Measurements from ENCODE around the gene DDI2.
A peak's percentile ranks its signal among the peaks of the same experiment; 100 is the strongest.
"Not testable (repeated sequence)": the region's sequence is repeated elsewhere in the genome, so short reads cannot be mapped to it uniquely, and the experiment has no call there.

Gene DDI2

GRCh38 chr1:15617173-15618076 lies at the start of gene DDI2:
TSS of gene DDI2 (plus strand) at chr1:15617458. CDS start at chr1:15617671, 213 bp downstream.
- peak; percentile 88 for DNase-seq

DNA sequence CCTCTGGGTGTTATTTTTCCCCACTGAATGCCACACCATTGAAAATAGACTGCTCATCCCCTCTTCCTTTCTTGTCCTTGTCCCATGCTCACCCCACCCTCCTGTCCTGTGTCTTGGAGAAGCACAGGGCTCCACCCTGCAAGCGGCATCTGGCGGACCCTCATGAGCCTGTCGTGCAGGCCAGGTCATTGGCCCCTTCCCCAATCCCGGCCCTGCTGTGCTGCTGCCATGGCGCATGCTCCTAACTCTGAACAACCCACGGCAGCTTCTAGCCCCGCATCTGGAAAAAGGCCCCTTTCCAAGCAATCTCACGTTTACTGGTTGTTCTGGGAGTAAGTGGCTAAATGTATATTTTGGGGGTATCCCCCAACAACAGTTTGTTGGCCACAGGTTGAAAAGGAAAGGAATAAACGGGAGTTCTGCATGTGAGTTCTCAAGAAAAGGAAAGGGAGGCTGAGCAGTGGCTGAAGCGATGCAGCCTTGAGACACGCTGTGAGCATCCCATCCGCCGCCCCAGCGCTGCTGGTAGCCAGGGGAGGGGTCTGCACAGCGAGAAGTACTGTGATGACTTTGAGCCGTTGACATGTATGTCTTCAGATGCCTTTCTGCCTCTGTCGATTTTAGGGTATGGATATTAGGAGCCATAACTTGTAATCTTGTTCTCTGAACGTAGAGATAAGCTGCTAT lies 48.7 kb upstream of the DDI2 start:
- DNase-seq: no peak

- no peak for DNase-seq
Measured at GRCh38 chr1:15570861-15571260, 46.4 kb upstream of the DDI2 start.

DNA sequence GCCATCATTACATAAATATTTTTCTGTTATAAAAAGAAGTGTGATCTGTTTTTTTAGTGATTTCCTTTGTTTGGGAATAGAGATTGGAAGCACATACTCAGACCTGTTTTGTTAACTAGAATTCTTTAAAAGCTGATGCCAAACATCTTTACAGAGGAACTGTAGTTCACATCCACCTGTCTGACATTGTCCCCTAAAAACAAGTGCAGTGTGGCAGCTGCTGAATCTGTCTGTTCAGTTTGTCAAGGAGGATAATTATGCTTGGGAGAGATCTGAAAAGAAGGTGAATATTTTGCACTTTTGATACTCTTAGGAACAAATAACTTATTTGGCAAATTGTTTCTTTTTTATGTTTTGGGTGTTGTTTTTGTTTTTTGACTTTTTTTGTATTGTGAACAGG lies 46.0 kb upstream of the DDI2 start:
- DNase-seq: no peak

GRCh38 chr1:15573477-15573876 lies 43.8 kb upstream of the DDI2 start:
- DNase-seq: no peak

DNA sequence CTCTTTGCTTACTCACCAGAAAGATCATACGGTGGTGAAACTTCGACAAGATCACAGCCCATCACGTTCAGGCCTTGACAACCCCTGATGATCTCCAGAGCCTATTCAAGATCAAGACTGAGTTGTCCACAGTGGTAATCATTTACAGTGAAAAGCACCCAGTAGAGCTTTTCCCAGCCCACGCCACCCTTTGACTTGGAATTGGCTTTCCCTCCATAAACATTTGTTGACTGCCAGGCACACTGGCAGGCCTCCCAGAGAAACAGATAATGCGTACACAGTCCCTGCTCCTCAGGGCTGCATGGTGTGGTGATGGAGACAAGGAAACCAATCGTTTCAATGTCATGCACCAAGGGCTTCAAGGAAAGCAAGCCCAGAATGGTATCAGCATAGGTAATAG lies 42.5 kb upstream of the DDI2 start:
- DNase-seq: no peak

DNA sequence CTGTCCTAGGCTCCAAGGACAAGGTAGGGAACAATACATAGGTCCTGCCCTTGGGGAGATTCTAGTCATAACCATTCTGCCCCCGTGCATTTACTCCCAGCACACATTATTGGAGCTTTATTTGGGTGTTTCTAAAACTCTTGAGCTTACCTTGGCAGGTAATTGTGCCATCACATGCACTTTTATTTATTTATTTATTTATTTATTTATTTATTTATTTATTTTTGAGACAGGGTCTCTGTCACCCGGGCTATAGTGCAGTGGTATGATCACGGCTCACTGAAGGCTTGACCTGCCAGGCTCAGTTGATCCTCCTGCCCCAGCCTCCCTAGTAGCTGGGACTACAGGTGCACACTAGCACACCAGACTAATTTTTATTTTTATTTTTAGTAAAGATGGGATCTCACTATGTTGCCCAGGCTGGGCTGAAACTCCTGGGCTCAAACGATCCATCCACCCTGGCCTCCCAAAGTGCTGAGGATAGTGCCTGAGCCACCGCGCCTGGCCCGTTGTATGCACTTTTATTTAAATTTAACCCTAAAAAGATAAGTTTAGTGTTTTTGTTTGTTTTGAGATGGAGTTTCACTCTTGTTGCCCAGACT lies 41.6 kb upstream of the DDI2 start:
- DNase-seq: no peak

- DNase-seq: no peak
Measured at GRCh38 chr1:15577691-15578090, 39.6 kb upstream of the DDI2 start.

DNA sequence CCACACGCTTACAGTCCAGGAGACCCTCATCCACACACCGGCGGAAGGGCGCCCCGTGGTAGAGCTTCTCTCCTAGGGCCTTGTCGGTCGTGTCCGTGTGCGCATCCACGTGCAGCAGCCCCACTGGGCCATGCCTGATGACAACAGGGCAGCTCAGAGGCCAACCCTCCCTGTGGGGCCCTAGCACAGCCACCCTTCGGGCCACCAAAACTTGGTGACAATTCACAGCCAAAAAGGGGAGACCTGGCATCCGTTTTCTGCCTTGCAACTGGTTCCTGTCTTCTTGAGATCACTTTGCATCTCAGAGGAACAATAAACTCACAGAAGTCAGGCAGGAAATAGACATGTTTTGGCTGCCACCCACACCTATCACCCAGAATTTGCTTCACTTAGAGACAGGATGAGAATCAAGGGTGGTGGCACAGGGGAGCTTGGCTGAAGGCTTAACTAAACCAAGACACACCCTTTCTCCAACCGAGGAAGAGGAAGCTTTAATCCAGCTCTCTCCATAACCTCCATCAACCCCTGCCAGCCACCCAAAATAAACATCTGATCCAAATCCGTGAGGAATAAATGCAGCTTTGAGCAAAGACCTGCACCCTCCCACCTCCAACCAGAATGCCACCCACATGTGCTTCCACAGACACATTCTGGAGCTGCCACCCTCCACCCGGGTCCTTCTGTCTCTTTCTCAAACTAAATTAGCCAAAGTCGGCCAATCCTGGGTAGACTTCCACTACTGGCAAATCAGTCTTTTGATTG lies 38.2 kb upstream of the DDI2 start:
- no peak for DNase-seq

DNA sequence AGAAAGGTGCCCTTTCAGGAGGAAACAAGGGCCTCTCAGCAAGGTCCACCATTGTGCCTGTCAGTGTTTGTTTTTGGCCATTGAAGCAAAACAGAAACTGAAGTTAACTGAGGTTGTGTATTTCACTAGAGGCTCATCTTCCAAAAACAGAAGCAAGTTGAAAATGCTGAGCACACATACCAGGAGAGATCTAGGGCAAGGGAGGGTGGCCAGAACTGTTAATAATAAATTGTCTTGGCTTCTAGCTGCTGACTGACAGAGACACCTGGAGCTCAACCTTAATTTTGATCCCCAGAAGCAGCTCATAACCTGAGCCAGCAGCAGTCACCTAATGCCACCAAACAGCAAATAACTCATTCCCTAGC lies 37.6 kb upstream of the DDI2 start:
- DNase-seq: no peak

- DNase-seq: no peak
Measured at GRCh38 chr1:15583016-15583706, 34.1 kb upstream of the DDI2 start.

DNA sequence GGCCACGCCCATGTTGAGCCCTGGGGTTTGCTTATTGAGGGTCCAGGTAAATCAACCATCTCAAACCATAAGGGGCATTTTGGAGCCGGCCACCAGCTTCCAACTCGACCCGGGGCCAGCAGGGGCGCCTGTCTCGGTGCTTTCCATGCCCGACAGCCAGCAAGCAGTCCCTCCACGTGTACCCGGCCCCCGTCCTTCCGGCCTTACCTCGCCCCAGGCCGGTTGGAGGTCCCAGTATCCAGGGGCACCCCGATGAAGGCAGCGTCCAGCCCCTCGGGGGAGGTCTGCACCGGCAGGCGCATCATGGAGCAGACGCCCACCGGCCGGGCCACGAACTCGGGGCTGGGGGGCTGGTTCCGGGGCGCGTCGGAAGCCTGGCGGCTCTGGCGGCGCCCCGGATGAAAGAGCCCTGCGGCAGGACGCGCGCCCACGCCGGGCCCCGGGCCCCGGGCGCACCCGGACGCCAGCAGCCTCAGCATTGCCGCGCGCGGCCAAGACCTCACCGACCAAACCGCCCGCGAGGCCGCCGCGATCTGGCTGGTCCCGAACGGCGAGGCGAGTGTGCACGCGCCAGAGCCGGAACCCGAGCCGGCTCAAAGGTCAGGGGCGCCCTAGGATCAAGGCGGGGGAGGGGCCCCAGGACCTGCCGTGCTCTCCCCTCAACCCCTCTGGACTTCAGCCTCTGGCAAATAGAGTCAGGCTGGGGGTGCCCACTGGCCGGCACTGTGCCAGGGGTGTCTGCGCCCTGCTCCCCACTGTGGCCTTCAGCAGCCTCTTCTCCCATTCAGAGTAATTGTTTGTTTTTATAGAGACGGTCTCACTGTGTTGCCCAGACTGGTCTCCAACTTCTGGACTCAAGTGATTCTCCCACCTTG lies 32.5 kb upstream of the DDI2 start, which contains the start of gene AGMAT:
Gene AGMAT, minus strand, starts transcription at position 563 of the 875 bp plus-strand sequence. Its CDS starts 84 bp downstream, at position 479.
- DNase-seq: peak; percentile 38

- no peak for DNase-seq
Measured at GRCh38 chr1:15592285-15592684, 25.0 kb upstream of the DDI2 start.

- no peak for DNase-seq
Measured at GRCh38 chr1:15595809-15596617, 21.2 kb upstream of the DDI2 start.

DNA sequence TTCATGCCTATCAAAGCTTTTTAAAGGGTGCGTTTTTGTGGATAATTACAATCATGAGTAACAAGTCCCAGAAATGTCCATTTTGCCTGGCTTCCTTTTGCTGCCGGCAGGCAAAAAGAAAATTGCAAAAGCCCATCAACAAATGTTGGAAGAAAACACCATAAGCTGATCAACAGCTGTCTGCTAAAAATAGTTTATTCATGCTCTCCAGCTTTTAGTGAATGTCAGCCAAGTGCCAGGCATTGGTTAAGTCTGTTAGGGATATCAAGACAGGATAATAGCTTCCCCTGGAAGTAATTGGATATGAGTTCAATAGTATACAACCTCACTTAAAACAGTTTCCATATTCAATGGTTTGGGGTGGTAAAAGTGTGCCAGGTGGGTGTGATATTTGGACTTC lies 18.8 kb upstream of the DDI2 start:
- no peak for DNase-seq

DNA sequence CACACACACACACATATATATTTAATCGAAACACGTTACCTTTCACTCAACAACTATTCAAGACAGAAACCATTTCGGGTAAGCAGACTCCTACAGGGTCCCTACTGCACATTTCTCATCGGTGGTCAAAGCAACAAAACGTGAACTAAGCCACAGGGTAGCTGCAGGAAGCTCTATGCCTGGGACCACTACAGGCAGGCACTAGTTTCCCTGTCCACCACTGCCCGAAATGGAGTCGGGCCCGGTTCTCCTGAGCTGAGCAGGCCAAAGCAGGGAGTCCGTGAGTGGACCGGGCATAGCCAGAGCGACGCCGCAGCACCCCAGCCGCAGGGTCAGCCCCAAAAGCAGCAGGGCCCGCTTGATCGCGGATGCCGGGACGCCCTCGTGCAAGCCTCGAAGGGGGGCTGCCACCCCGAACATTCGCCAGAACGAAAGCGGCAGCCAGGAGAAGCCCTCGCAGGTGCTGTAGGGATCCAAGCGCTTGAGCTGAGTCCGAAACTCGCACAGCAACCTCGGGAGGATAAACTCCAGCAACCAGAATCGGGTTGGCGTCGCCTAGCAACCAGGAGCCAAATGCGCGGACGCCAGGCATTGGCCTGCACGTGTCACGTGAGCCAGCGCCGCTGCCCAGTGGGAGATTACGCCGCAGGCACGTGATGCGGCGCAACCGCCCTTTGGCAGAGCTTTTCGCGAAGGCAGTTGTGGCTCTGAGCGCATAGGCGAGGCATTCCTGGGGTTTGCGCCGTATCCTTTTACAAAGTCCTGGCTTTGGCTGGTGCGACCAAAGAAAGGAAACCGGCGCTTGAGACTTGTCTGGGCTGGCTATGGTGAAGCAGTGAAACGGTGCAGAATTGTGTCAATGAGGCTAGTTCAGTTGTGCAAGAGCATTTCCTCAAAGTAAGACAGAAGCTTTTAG lies 13.9 kb upstream of the DDI2 start:
- DNase-seq: peak; percentile 82

DNA sequence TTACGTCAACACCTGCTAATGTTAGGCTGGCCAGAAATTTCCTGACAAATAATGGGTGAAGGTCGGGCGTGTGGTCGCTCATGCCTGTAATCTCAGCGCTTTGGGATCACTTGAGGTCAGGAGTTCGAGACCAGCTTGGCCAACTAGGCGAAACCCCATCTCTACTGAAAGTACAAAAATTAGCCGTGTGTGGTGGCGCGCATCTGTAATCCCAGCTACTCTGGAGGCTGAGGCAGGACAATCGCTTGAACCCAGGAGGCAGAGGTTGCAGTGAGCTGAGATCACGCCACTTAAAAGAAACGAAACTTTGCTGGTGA lies 13.3 kb upstream of the DDI2 start:
- DNase-seq: not testable (repeated sequence)

GRCh38 chr1:15604400-15604799 lies 12.9 kb upstream of the DDI2 start:
- DNase-seq: not testable (repeated sequence)
